NCI-H128 (cell line): ENCODE measurements around the gene AOX1.
"Not testable (repeated sequence)": the region's sequence is repeated elsewhere in the genome, so short reads cannot be mapped to it uniquely, and the experiment has no call there.

ENCODE experiments used
- DNase-seq: peaks from one replicate; lab custom pipeline; 2025; ENCODE audit not compliant: unreplicated experiment; lab: John Stamatoyannopoulos, UW

The AOX1 gene

GRCh38 chr2:200600549-200601225, 14.9 kb downstream of the AOX1 start:
- no peak for DNase-seq

GRCh38 chr2:200602584-200602983, 16.8 kb downstream of the AOX1 start:
- no peak for DNase-seq

- DNase-seq = no peak
Measured at GRCh38 chr2:200603972-200604371, 18.2 kb downstream of the AOX1 start.

GRCh38 chr2:200604571-200605255, 18.9 kb downstream of the AOX1 start:
- no peak for DNase-seq

GRCh38 chr2:200608341-200609027, 22.7 kb downstream of the AOX1 start:
- DNase-seq = no peak

GRCh38 chr2:200609028-200609614, 23.3 kb downstream of the AOX1 start:
- no peak for DNase-seq

GRCh38 chr2:200610217-200610616, 24.4 kb downstream of the AOX1 start:
- DNase-seq = not testable (repeated sequence)

- no peak for DNase-seq
Measured at GRCh38 chr2:200613692-200614091, 27.9 kb downstream of the AOX1 start.

GRCh38 chr2:200614249-200614648, 28.4 kb downstream of the AOX1 start:
- no peak for DNase-seq

- DNase-seq = no peak
Measured at GRCh38 chr2:200615247-200615646, 29.4 kb downstream of the AOX1 start.

GRCh38 chr2:200616193-200616592, 30.4 kb downstream of the AOX1 start:
- DNase-seq = no peak

GRCh38 chr2:200616656-200617055, 30.8 kb downstream of the AOX1 start:
- DNase-seq = no peak

- DNase-seq = no peak
Measured at GRCh38 chr2:200617156-200618053, 31.6 kb downstream of the AOX1 start.

- DNase-seq = no peak
Measured at GRCh38 chr2:200618054-200618419, 32.2 kb downstream of the AOX1 start.

GRCh38 chr2:200618590-200619021, 32.8 kb downstream of the AOX1 start:
- no peak for DNase-seq

- DNase-seq = no peak
Measured at GRCh38 chr2:200619279-200619678, 33.5 kb downstream of the AOX1 start.

GRCh38 chr2:200620606-200621390, 35.0 kb downstream of the AOX1 start:
- no peak for DNase-seq

GRCh38 chr2:200622106-200622505, 36.3 kb downstream of the AOX1 start:
- no peak for DNase-seq

GRCh38 chr2:200624026-200624425, 38.2 kb downstream of the AOX1 start:
- DNase-seq = no peak

- no peak for DNase-seq
Measured at GRCh38 chr2:200624658-200625057, 38.8 kb downstream of the AOX1 start.
